Measurements from ENCODE around the gene NNAT. TPM values are rescaled to one million over a fixed set of nuclear protein-coding genes. Genes with fewer than 3 reads are reported as not detected.
A peak's percentile ranks its signal among the peaks of the same experiment; 100 is the strongest.

Gene NNAT
- total RNA-seq, 4 donors from 2014 or later: not detected

GRCh38 chr20:37560629-37561028 lies 39.6 kb downstream of the NNAT start:
- Histone ChIP-seq H3K27me3 (peaks cover 0 to 4% of the 10 kb centered on the region in 2 donors), H3K27ac (no peak overlapping the region)
- TF ChIP-seq POLR2A (IDR thresholded peaks at IDR 0.05) (no peak), CTCF (IDR thresholded peaks at IDR 0.05) (no peak)

GRCh38 chr20:37562695-37563480 lies 41.8 kb downstream of the NNAT start:
- no peak for TF ChIP-seq CTCF (IDR thresholded peaks at IDR 0.05)
- no peak for TF ChIP-seq POLR2A (IDR thresholded peaks at IDR 0.05)
- Histone ChIP-seq H3K27me3 (peaks cover 0 to 4% of the 10 kb centered on the region in 2 donors), H3K9me3 (no peaks in the 10 kb centered on the region), H3K36me3 (no peaks in the 10 kb centered on the region), H3K4me3 (no peak overlapping the region), H3K4me1 (peaks cover 0 to 8% (median 0%) of the 10 kb centered on the region in 4 donors), H3K27ac (no peak overlapping the region)
- peak in 1 of 3 donors; percentile 5 for DNase-seq

More at GRCh38 chr20:37560629-37561028, 39.6 kb downstream of the NNAT start:
- DNase-seq: peak in 1 of 3 donors; percentile 9
- peaks cover 0 to 8% (median 0%) of the 10 kb centered on the region in 4 donors for H3K4me1 ChIP-seq
- H3K9me3 ChIP-seq: no peaks in the 10 kb centered on the region
- H3K4me3 ChIP-seq: no peak overlapping the region
- H3K36me3 ChIP-seq: no peaks in the 10 kb centered on the region

DNA sequence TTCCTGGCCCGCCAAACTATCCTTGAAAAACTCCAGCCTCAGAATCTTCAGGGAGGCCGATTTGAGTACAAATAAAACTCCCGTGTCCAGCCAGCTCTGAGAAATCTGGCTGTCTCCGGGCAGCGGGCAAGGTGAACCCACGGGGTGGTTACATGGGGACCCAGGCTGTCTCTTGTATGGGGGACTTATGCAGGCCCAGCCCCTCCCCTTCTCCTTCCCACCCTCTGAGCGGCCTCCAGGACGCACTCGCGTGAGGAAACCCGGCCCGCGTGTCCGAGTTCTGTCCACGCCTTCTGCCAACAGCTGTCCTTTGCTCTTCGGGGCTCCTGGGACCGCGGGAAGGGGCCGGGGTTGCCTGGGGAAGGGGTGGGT lies 43.0 kb downstream of the NNAT start:
- peak in 1 of 3 donors; percentile 37 for DNase-seq
- TF ChIP-seq CTCF (IDR thresholded peaks at IDR 0.05): no peak
- TF ChIP-seq POLR2A (IDR thresholded peaks at IDR 0.05): no peak
- H3K4me3 ChIP-seq: no peak overlapping the region
- no peaks in the 10 kb centered on the region for H3K9me3 ChIP-seq
- H3K36me3 ChIP-seq: no peaks in the 10 kb centered on the region
- peaks cover 0 to 4% of the 10 kb centered on the region in 2 donors for H3K27me3 ChIP-seq
- H3K27ac ChIP-seq: no peak overlapping the region
- peaks cover 0 to 8% (median 0%) of the 10 kb centered on the region in 4 donors for H3K4me1 ChIP-seq

DNA sequence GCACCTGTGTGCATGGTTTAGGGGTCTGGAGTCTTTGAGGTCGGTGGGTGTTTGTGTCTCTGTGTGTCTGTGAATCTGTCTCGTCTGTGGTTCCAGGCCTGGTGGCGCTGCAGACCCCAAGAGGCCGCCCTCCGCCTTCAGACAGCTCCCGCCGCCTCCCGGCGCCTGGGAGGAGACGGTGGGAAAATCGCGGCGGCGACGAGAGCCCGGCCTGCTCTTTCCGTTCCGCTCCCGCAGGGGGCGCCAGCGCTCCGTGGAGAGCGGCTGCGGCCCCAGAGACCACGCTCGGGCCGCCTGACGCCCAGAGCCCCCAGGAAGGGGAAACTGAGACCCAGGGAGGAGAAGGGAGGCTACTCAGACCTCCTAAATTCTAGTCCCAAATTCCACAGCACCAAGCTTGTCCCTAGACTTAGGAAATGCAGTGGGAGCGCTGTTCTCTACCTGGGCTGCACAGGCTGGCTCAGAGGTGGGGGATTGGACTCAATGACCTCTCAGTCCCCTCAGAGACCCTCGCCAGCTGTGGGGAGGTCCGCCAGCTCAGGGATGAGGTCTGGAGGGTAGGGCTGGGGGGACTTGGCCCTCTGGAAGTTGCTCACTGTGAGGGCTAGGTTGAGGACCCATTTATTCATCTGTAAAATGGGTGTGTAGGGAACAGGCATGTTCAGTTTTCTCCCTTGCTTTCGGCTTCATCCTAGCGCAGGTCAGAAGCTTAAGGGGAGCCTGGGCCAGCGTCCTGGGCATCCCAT lies 43.5 kb downstream of the NNAT start:
- Histone ChIP-seq H3K36me3 (no peaks in the 10 kb centered on the region), H3K9me3 (no peaks in the 10 kb centered on the region), H3K4me3 (no peak overlapping the region), H3K4me1 (peaks cover 0 to 8% (median 0%) of the 10 kb centered on the region in 4 donors), H3K27ac (no peak overlapping the region), H3K27me3 (peaks cover 0 to 4% of the 10 kb centered on the region in 2 donors)
- TF ChIP-seq POLR2A (IDR thresholded peaks at IDR 0.05): no peak
- peak; percentile 59 to 83 (median 80) for TF ChIP-seq CTCF (IDR thresholded peaks at IDR 0.05)
- peak; percentile 19 to 66 (median 56) for DNase-seq

DNA sequence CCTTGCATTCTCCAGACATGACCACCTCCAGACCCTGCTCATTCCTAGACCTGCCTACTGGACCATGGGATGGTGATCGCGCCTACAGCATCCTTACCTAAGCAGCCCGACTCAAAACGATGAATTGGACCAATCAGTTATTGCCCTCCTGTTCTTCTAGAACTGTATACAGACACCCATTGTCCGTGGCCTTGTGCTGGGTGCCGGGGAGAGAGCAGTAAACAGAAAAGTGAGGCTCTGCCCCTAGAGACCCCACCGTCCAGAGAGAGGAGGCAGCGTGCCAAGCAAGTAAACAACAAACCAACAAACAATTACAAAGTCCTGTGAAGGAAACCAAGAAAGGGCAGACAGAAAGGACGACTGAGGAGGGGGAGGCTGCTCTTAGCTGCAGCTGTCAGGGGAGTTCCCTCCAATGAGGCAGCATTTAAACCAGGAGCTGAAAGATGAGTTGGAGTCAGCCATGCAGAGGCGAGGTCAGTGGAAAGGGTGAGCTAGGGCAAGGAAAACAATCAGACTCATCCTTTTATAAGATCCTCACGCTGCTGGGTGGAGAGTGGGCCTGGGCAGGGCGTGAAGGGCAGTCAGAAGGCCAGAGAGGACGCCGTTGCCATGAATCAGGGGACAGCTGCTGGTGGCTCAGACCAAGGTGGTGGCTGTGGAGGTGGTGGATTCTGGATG lies 44.2 kb downstream of the NNAT start:
- peaks cover 0 to 8% (median 0%) of the 10 kb centered on the region in 4 donors for H3K4me1 ChIP-seq
- TF ChIP-seq CTCF (IDR thresholded peaks at IDR 0.05) (no peak), POLR2A (IDR thresholded peaks at IDR 0.05) (no peak)
- DNase-seq: peak in 1 of 3 donors; percentile 33
- no peak overlapping the region for H3K4me3 ChIP-seq
- H3K27me3 ChIP-seq: peaks cover 0 to 4% of the 10 kb centered on the region in 2 donors
- H3K27ac ChIP-seq: no peak overlapping the region
- H3K9me3 ChIP-seq: no peaks in the 10 kb centered on the region
- no peaks in the 10 kb centered on the region for H3K36me3 ChIP-seq

Measured in Peyer's patch (tissue), 4 donors.